Activated T-helper 1 cell treated with Interleukin-2 at 50 U/mL for 16 hours (primary cell): Measurements from ENCODE around the gene TMEM120B.
"Not testable (repeated sequence)": the region's sequence is repeated elsewhere in the genome, so short reads cannot be mapped to it uniquely, and the experiment has no call there.

ENCODE experiments used
- DNase-seq: peaks from one replicate; pipeline ENCODE4 v3.0.0-alpha.2; 2020; ENCODE audit warnings: low read depth

The TMEM120B gene

GRCh38 chr12:121712461-121713256, at the start of gene TMEM120B:
TMEM120B (plus strand) TSS chr12:121712752; CDS start chr12:121712896, 144 bp downstream.
- DNase-seq = peak; percentile 77

- DNase-seq = no peak
Measured at GRCh38 chr12:121663610-121663929, 49.0 kb upstream of the TMEM120B start.

- not testable (repeated sequence) for DNase-seq
Measured at GRCh38 chr12:121666829-121667228, 45.7 kb upstream of the TMEM120B start.

GRCh38 chr12:121668750-121669520, 43.6 kb upstream of the TMEM120B start:
- peak; percentile 23 for DNase-seq

GRCh38 chr12:121669521-121669900, 43.0 kb upstream of the TMEM120B start, which contains the start of gene MORN3:
MORN3 (minus strand) TSS chr12:121669654; CDS start chr12:121669483, 171 bp downstream.
- DNase-seq = no peak

- no peak for DNase-seq
Measured at GRCh38 chr12:121673013-121673511, 39.5 kb upstream of the TMEM120B start.

- no peak for DNase-seq
Measured at GRCh38 chr12:121676190-121676589, 36.4 kb upstream of the TMEM120B start.

GRCh38 chr12:121678305-121678704, 34.2 kb upstream of the TMEM120B start:
- DNase-seq = no peak

- no peak for DNase-seq
Measured at GRCh38 chr12:121678716-121679300, 33.7 kb upstream of the TMEM120B start.

- DNase-seq = not testable (repeated sequence)
Measured at GRCh38 chr12:121679661-121680197, 32.8 kb upstream of the TMEM120B start.

- no peak for DNase-seq
Measured at GRCh38 chr12:121688966-121689365, 23.6 kb upstream of the TMEM120B start.

- no peak for DNase-seq
Measured at GRCh38 chr12:121689430-121689829, 23.1 kb upstream of the TMEM120B start.

GRCh38 chr12:121692744-121693143, 19.8 kb upstream of the TMEM120B start:
- DNase-seq = not testable (repeated sequence)

GRCh38 chr12:121693155-121693687, 19.3 kb upstream of the TMEM120B start:
- DNase-seq = no peak

- DNase-seq = no peak
Measured at GRCh38 chr12:121697093-121697698, 15.4 kb upstream of the TMEM120B start.

GRCh38 chr12:121697861-121698260, 14.7 kb upstream of the TMEM120B start:
- not testable (repeated sequence) for DNase-seq

- no peak for DNase-seq
Measured at GRCh38 chr12:121701667-121702277, 10.8 kb upstream of the TMEM120B start.

- DNase-seq = no peak
Measured at GRCh38 chr12:121702944-121703343, 9.6 kb upstream of the TMEM120B start.

- no peak for DNase-seq
Measured at GRCh38 chr12:121705514-121705913, 7.0 kb upstream of the TMEM120B start.

- no peak for DNase-seq
Measured at GRCh38 chr12:121708313-121709063, 4.1 kb upstream of the TMEM120B start.
